K562 (cell line): ENCODE measurements around the gene PIK3CG. TPM values are rescaled to one million over a fixed set of nuclear protein-coding genes. Genes with fewer than 3 reads are reported as not detected.

Experiments
- ATAC-seq: fragments of 200-7000 bp; cut with Tn5 transposase; 3 replicates; pipeline ENCODE4 v1.9.1; 2020; ENCODE audit warnings: moderate library complexity
- BruUV-seq: library from RNA; stranded (reverse); fragments of 400-500 nt; replicated peaks from 2 replicates; lab custom pipeline; 2021; lab: Mats Ljungman, UMichigan
- CTCF ChIA-PET: fragments of 300-600 bp; formaldehyde crosslinking; extraction: SDS; loops from one replicate; lab custom pipeline; 2021; ENCODE audit warnings: low intra/inter-chr PET ratio; lab: Yijun Ruan, JAX
- POLR2A ChIA-PET: fragments of 300-600, 350-650 bp; sonication (Branson Sonifier 250); formaldehyde crosslinking; extraction: SDS; loops from one replicate; lab custom pipeline; 2021; ENCODE audit warnings: antibody characterized with exemption, inconsistent platforms; lab: Yijun Ruan, JAX
- DNase-seq, 4 experiments: peaks; one replicate each; pipeline versions ENCODE4 v3.0.0 to v3.0.0-alpha.2; 2011 to 2018; ENCODE audit warnings: low spot score in 3 of 4, mixed read lengths in 3 of 4; ENCODE audit errors: extremely low read depth in 1 of 4
- FAIRE-seq: peaks from 2 replicates; lab custom pipeline; 2011; peaks lifted over from hg19 to GRCh38; lab: Jason Lieb, UNC
- H2AFZ ChIP-seq: 2 replicates; pipeline ENCODE4 v1.6.0; 2011; ENCODE audit warnings: low read depth, low read length, control low read depth, inconsistent platforms
- H3K27ac ChIP-seq: fragments of 200-600 bp; 3 replicates; pipeline ENCODE4 v1.8.0; 2011; ENCODE audit warnings: low read depth, mild to moderate bottlenecking, control low read depth, inconsistent platforms, low read length, moderate library complexity, mixed read lengths; ENCODE audit errors: extremely low read depth
- H3K27me3 ChIP-seq, 2 experiments: fragments of 300-600 bp in 1 of 2; 2 replicates in 1 of 2; 3 replicates in 1 of 2; pipeline versions ENCODE4 v1.6.0 to v1.8.0; 2011; ENCODE audit warnings: inconsistent platforms in 2 of 2, low read length in 2 of 2, mild to moderate bottlenecking in 1 of 2, mixed read lengths in 1 of 2, moderate library complexity in 1 of 2; ENCODE audit not compliant: control insufficient read depth in 2 of 2, insufficient read depth in 2 of 2
- H3K36me3 ChIP-seq: fragments of 300-600 bp; 3 replicates; pipeline ENCODE4 v1.8.0; 2011; ENCODE audit warnings: mild to moderate bottlenecking, low read length, inconsistent platforms; ENCODE audit not compliant: control insufficient read depth, insufficient read depth
- H3K4me1 ChIP-seq, 2 experiments: fragments of 200-600 bp in 1 of 2; replicated peaks in 1 of 2; 2 replicates in 1 of 2; 3 replicates in 1 of 2; pipeline versions ENCODE4 v1.5.1 to v1.8.0; 2011; ENCODE audit warnings: inconsistent platforms in 2 of 2, low read length in 2 of 2, mild to moderate bottlenecking in 1 of 2, mixed read lengths in 1 of 2, moderate library complexity in 1 of 2; ENCODE audit not compliant: control insufficient read depth in 2 of 2, insufficient read depth in 2 of 2
- H3K4me2 ChIP-seq: 2 replicates; pipeline ENCODE4 v1.6.1; 2011; ENCODE audit warnings: low read length, control low read depth, inconsistent platforms, mixed read lengths; ENCODE audit not compliant: insufficient read depth
- H3K4me3 ChIP-seq: fragments of 200-600 bp; sonication (generic), shearing (Covaris generic); 2 replicates; pipeline ENCODE4 v1.5.1; 2016; ENCODE audit warnings: control low read depth, inconsistent platforms
- H3K79me2 ChIP-seq: fragments of 200-600 bp; 3 replicates; pipeline ENCODE4 v1.8.0; 2011; ENCODE audit warnings: low read length, inconsistent platforms; ENCODE audit not compliant: control insufficient read depth, insufficient read depth
- H3K9ac ChIP-seq, 2 experiments: 2 replicates each; pipeline versions ENCODE4 v1.6.0 to v1.6.1; 2011; ENCODE audit warnings: low read depth in 2 of 2, low read length in 2 of 2, control low read depth in 1 of 2, inconsistent platforms in 1 of 2, mild to moderate bottlenecking in 1 of 2, mixed read lengths in 1 of 2; ENCODE audit not compliant: insufficient read depth in 1 of 2
- H3K9me1 ChIP-seq: one replicate; pipeline ENCODE4 v1.6.0; 2011; ENCODE audit warnings: inconsistent platforms, mild to moderate bottlenecking, low read length, moderate library complexity; ENCODE audit not compliant: control insufficient read depth, insufficient read depth
- H3K9me3 ChIP-seq: replicated peaks from 2 replicates; pipeline ENCODE4 v1.5.1; 2011; ENCODE audit warnings: low read depth, low read length, inconsistent platforms; ENCODE audit not compliant: control insufficient read depth, insufficient read depth
- H4K20me1 ChIP-seq: replicated peaks from 2 replicates; pipeline ENCODE4 v1.6.1; 2011; ENCODE audit warnings: low read length, inconsistent platforms, mixed read lengths; ENCODE audit not compliant: control insufficient read depth, insufficient read depth
- CUX1 ChIP-seq: fragments of 200-800 bp; sonication (Bioruptor generic); IDR thresholded peaks from 2 replicates; pipeline ENCODE4 v1.6.1; 2016; ENCODE audit warnings: missing genetic modification characterization, missing compliant biosample characterization
- ELF4 ChIP-seq: fragments of 450-650 bp; formaldehyde crosslinking; IDR thresholded peaks from 2 replicates; pipeline ENCODE4 v1.4.0; 2022; ENCODE audit warnings: missing genetic modification characterization
- NCOR1 ChIP-seq: fragments of 450-650 bp; IDR thresholded peaks from 2 replicates; pipeline ENCODE4 v1.6.1; 2016; ENCODE audit warnings: mild to moderate bottlenecking, moderate library complexity
- PYGO2 ChIP-seq: fragments of 450-650 bp; IDR thresholded peaks from 2 replicates; pipeline ENCODE4 v1.6.1; 2016; ENCODE audit warnings: mild to moderate bottlenecking, missing genetic modification characterization, moderate library complexity, missing compliant biosample characterization
- SIX5 ChIP-seq, 2 experiments: IDR thresholded peaks; 2 replicates each; pipeline ENCODE4 v1.6.1; 2011; ENCODE audit warnings: low read length in 2 of 2, borderline replicate concordance in 1 of 2, low read depth in 1 of 2, mild to moderate bottlenecking in 1 of 2, moderate library complexity in 1 of 2; ENCODE audit not compliant: insufficient read depth in 1 of 2
- ZBTB5 ChIP-seq: fragments of 450-650 bp; IDR thresholded peaks from 2 replicates; pipeline ENCODE4 v1.6.1; 2017; ENCODE audit warnings: antibody characterized with exemption
- ZNF146 ChIP-seq: IDR thresholded peaks from one replicate; pipeline ENCODE4 v1.6.1; 2018; ENCODE audit warnings: missing compliant biosample characterization; ENCODE audit not compliant: unreplicated experiment
- ZNF584 ChIP-seq: fragments of 200-800 bp; sonication (Bioruptor generic); IDR thresholded peaks from 2 replicates; pipeline ENCODE4 v1.6.1; 2016; ENCODE audit warnings: low read depth, mild to moderate bottlenecking, missing genetic modification characterization, missing compliant biosample characterization
- WGBS: fragments of 100-300 bp; shearing (Covaris generic); methylation state at CpG from one replicate; pipeline ENCODE4 v1.1.6; 2016; ENCODE audit warnings: low coverage, mixed read lengths; ENCODE audit not compliant: insufficient coverage; ENCODE audit errors: missing lambda C conversion rate; 5-methylcytosine and 5-hydroxymethylcytosine counted together
- in situ Hi-C: fragments of 300-500 bp; cut with MboI; formaldehyde crosslinking; loops from 4 replicates; pipeline ENCODE4 v1.15.0; 2018; ENCODE audit warnings: inconsistent platforms, mixed read lengths
- intact Hi-C: fragments of 100-400 bp; cut with micrococcal nuclease; formaldehyde crosslinking; loops from 2 replicates; pipeline ENCODE4 v1.14.2; 2022
- polyA plus RNA-seq, 8 experiments: library from polyadenylated mRNA; depleted of rRNA in 4 of 8; stranded (reverse) in 5 of 8; unstranded in 3 of 8; fragments of >200 nt; fragmentation: Nextera tagmentation in 2 of 8; fragmentation: Illumina TruSeq in 1 of 8; extraction: Ambion mirVana in 2 of 8; extraction: Trizol in 1 of 8; gene quantifications; 2 replicates each; pipeline versions ENCODE4 v1.2.1 to v1.2.3, GENCODE V29; 2011 to 2014; ENCODE audit warnings: inconsistent platforms in 1 of 8, missing spikeins in 1 of 8
- total RNA-seq, 7 experiments: library from RNA; depleted of rRNA in 6 of 7; stranded (reverse); fragments of >200 nt in 6 of 7; fragmentation: Illumina TruSeq in 2 of 7; extraction: Trizol in 2 of 7; gene quantifications; 2 replicates each; pipeline versions ENCODE4 v1.2.1 to v1.2.3, GENCODE V29; 2011 to 2021; ENCODE audit warnings: low replicate concordance in 1 of 7

Gene PIK3CG
- total and polyA plus RNA-seq, 9 of the 15 experiments (the other 6 are each of a cell fraction or from before 2014, with no cell fraction given): 5.3 to 42.5 (median 29.0) TPM

- ChIA-PET POLR2A (interaction anchor here (1.1 kb wide), 1 partner anchor 294 kb away, joined by 3 read pairs; the partner anchor contains the start of gene HBP1), CTCF (no interaction called here)
- H3K27me3 ChIP-seq: no peaks in the 10 kb centered on the region
- no peaks in the 10 kb centered on the region for H4K20me1 ChIP-seq
- H3K4me3 ChIP-seq: no peak overlapping the region
- no peak overlapping the region for H3K4me2 ChIP-seq
- in situ Hi-C loops (no loop called here), intact Hi-C loops (no loop called here)
- TF ChIP-seq ELF4 (CRISPR knock-in tag) (no peak), PYGO2 (tag) (no peak), SIX5 (IDR thresholded peaks at IDR 0.05; ENCODE audit: borderline replicate concordance in 1 of 2, insufficient read depth in 1 of 2, low read depth in 1 of 2, low read length in 2 of 2) (0 out of 4 replicates have a peak, but pooled peaks of 1 of the 2 experiments have one; percentile 6)
- no peak overlapping the region for H2AFZ ChIP-seq
- no peak for ATAC-seq
- H3K9me1 ChIP-seq: no peaks in the 10 kb centered on the region
- DNase-seq: no peak
- peaks cover 19% of the 10 kb centered on the region; the same call in 2 of the 3 replicates for H3K79me2 ChIP-seq
- FAIRE-seq: no peak
- no peak overlapping the region for H3K27ac ChIP-seq
- peaks cover 0 to 33% of the 10 kb centered on the region in 2 experiments; a peak in 4 of 5 replicates for H3K4me1 ChIP-seq
- H3K9ac ChIP-seq: no peak overlapping the region
- BruUV-seq: no TSS peak
- no peaks in the 10 kb centered on the region; the same call in 1 of the 2 replicates for H3K9me3 ChIP-seq
- H3K36me3 ChIP-seq: peaks cover 64% of the 10 kb centered on the region; the same call in 2 of the 3 replicates
These were observed 9.0 kb downstream of the PIK3CG start for GRCh38 chr7:106874076-106874475.

- BruUV-seq: no TSS peak
- H3K9me1 ChIP-seq: no peaks in the 10 kb centered on the region
- no peak overlapping the region for H3K9ac ChIP-seq
- in situ Hi-C loops: no loop called here
- peaks cover 0 to 21% of the 10 kb centered on the region in 2 experiments; a peak in 4 of 5 replicates for H3K4me1 ChIP-seq
- H4K20me1 ChIP-seq: no peaks in the 10 kb centered on the region
- whole genome bisulfite sequencing: 100% methylated on average over 1 of the region's 1 CpG
- DNase-seq (no peak), FAIRE-seq (no peak), ATAC-seq (no peak)
- no peak overlapping the region for H2AFZ ChIP-seq
- H3K4me2 ChIP-seq: no peak overlapping the region
- H3K36me3 ChIP-seq: peaks cover 62% of the 10 kb centered on the region; the same call in 1 of the 3 replicates
- H3K9me3 ChIP-seq: no peaks in the 10 kb centered on the region; the same call in 1 of the 2 replicates
- H3K27ac ChIP-seq: no peak overlapping the region
- ChIA-PET CTCF (no interaction called here), POLR2A (no interaction called here)
- H3K4me3 ChIP-seq: no peak overlapping the region
- H3K79me2 ChIP-seq: peaks cover 8% of the 10 kb centered on the region; the same call in 2 of the 3 replicates
- intact Hi-C loops: no loop called here
- H3K27me3 ChIP-seq: no peaks in the 10 kb centered on the region
- TF ChIP-seq NCOR1 (0 out of 2 replicates have a peak, but pooled peaks have one; percentile 6), ZBTB5 (no peak), ZNF584 (CRISPR knock-in tag) (no peak), ZNF146 (CRISPR knock-in tag) (peak; percentile 77), CUX1 (CRISPR knock-in tag) (no peak), ELF4 (CRISPR knock-in tag) (no peak)
These were observed 10.4 kb downstream of the PIK3CG start for GRCh38 chr7:106875508-106875907.
